LNCaP clone FGC (cell line): ENCODE data around the gene PPIL6.
A peak's percentile ranks its signal among the peaks of the same experiment; 100 is the strongest.

Source experiments
- DNase-seq: peaks from one replicate; pipeline ENCODE4 v3.0.0-alpha.2; 2011; ENCODE audit warnings: low read depth
- H3K4me3 ChIP-seq: 2 replicates; pipeline ENCODE4 v1.5.1; 2011; ENCODE audit warnings: mild to moderate bottlenecking, low read depth, low read length, control low read depth
- CTCF ChIP-seq: IDR thresholded peaks from 2 replicates; pipeline ENCODE4 v1.5.1; 2012; ENCODE audit warnings: mild to moderate bottlenecking; ENCODE audit not compliant: control insufficient read depth, insufficient read depth; ENCODE audit errors: extremely low read depth

The PPIL6 gene

GRCh38 chr6:109458774-109459531 lies 18.5 kb upstream of the PPIL6 start:
- no peak for DNase-seq
- no peak overlapping the region for H3K4me3 ChIP-seq

GRCh38 chr6:109457562-109457996 lies 17.2 kb upstream of the PPIL6 start:
- no peak for DNase-seq
- no peak overlapping the region for H3K4me3 ChIP-seq

More at GRCh38 chr6:109458774-109459531, 18.5 kb upstream of the PPIL6 start:
- TF ChIP-seq CTCF, result no peak

GRCh38 chr6:109456710-109457561 lies 16.5 kb upstream of the PPIL6 start:
- TF ChIP-seq CTCF, result no peak
- no peak for DNase-seq
- no peak overlapping the region for H3K4me3 ChIP-seq

More at GRCh38 chr6:109457562-109457996, 17.2 kb upstream of the PPIL6 start:
- no peak for TF ChIP-seq CTCF

- peak overlapping the region; percentile 62 for H3K4me3 ChIP-seq
- TF ChIP-seq CTCF, result no peak
- DNase-seq, result no peak
Observed at GRCh38 chr6:109456111-109456583, 15.7 kb upstream of the PPIL6 start.

- DNase-seq, result no peak
- TF ChIP-seq CTCF, result 0 out of 2 replicates have a peak, but pooled peaks have one; percentile 17
- H3K4me3 ChIP-seq, result peak within 1 kb of the TSS; percentile 62
Observed at GRCh38 chr6:109455437-109456110, 15.1 kb upstream of the PPIL6 start, which contains the start of gene MICAL1. MICAL1 (minus strand) TSS chr6:109455772; CDS start chr6:109454196, 1,576 bp downstream.
